Esophagus muscularis mucosa (tissue), 3 donors: Measurements from ENCODE around the gene ACBD7.
A peak's percentile ranks its signal among the peaks of the same experiment; 100 is the strongest.

Experiments
- CTCF ChIP-seq, 3 experiments: fragments of 200-600 bp in 2 of 3; fragments of 450-650 bp in 1 of 3; sonication (generic) in 2 of 3; IDR thresholded peaks; one replicate each; pipeline ENCODE4 v1.5.1; 2017 to 2019; ENCODE audit warnings: antibody characterized with exemption in 3 of 3, mild to moderate bottlenecking in 2 of 3, moderate library complexity in 1 of 3
- POLR2A ChIP-seq: fragments of 450-650 bp; IDR thresholded peaks from one replicate; pipeline ENCODE4 v1.6.1; 2017; ENCODE audit warnings: antibody characterized with exemption, moderate library complexity, mild to moderate bottlenecking, low read depth
- POLR2AphosphoS5 ChIP-seq, 2 donors: sonication (generic); formaldehyde crosslinking; IDR thresholded peaks; one replicate each; pipeline ENCODE4 v1.6.1; 2017; ENCODE audit warnings: antibody characterized with exemption in 2 of 2

DNA sequence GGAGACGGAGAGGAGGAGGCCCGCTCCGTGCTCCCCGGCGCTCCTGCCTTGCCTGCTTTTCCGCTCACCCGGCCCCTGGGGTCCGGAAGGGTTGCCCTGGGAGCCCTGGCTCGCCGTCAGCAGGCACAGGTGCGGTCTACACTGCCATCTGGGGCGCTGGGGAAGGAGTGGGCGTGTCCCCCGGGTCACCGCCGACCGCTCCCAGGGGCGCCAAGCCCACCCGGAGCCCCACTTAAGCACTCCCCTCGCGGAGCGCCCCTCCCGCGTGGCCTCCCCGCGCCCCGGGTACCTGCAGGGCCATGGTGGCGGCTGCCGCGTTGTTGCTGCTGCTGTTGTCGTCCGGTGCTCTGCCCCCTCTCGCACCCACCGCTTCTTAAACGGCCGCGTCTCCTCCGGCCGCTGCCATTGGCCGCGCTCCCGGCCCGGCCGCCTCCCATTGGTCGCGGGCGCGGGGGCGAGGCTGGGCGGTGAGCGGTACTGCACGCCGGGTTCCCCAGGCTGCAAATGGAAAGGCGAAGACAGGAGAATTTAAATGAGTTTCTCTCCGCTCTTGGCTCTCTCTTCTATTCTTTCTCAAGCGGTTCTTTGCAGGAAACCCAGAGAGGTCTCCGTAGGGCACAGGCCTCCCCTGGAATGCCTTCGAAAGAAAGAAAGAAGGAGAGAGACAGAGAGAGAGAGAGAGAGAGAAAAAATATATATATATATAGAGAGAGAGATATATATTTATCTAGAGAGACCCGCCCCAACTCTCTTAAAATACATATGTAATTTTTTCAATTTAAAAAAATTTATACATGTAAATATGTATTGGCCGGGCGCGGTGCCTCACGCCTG, at the start of gene ACBD7:
- peak; percentile 33 to 77 (median 48) for TF ChIP-seq CTCF (IDR thresholded peaks at IDR 0.05)
- TF ChIP-seq POLR2A = no peak
- TF ChIP-seq POLR2AphosphoS5 (IDR thresholded peaks at IDR 0.05) = peak in 1 of 2 donors; percentile 67
